Left colon (tissue), 2 donors: ENCODE results near the gene TLK1. TPM values are rescaled to one million over a fixed set of nuclear protein-coding genes. Genes with fewer than 3 reads are reported as not detected.

ENCODE experiments used
- ATAC-seq: fragments of 200-7000 bp; cut with Tn5 transposase; one replicate; pipeline ENCODE4 v1.9.1; 2020; ENCODE audit warnings: mild to moderate bottlenecking, moderate library complexity
- DNase-seq, 2 donors: peaks; one replicate each; pipeline ENCODE4 v3.0.0-alpha.2; 2020
- intact Hi-C, 2 donors: fragments of 100-400 bp; cut with DNase I in 1 of 2; cut with micrococcal nuclease in 1 of 2; formaldehyde crosslinking; loops; one replicate each; pipeline versions ENCODE4 v1.11.2 to v1.14.0; 2022; cut with DNase I, micrococcal nuclease
- total RNA-seq, 2 donors: library from RNA; stranded (reverse); fragmentation: NEBNext Ultra II Directional; extraction: Animal tissue kit (Norgen Biotek cat#: 25700); gene quantifications; one replicate each; pipeline ENCODE4 v1.2.1, GENCODE V29; 2021
- donor health status: DM: no; HTN: no; CAD: no.
- donor health status: DM: yes; HTN: yes; CAD: no.

Gene TLK1
- total RNA-seq, 2 donors from 2014 or later, result 93.9 to 101 TPM

DNA sequence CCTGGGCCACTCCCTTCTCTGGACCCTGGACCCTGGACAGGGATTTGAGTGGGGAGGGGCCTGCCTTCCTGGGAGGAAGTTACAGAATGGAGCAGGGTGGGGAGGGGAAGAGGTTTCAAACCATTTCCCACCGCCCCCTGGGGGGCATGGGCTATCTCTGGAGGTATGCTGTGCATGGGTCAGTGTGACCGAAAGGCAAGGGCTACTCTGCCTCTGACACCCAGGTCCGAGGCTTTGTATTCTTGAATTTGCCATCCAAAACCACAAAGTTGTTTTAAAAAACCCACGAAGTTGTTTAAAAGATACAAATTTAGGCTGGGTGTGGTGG lies 184.8 kb downstream of the TLK1 start:
- ATAC-seq, result no peak
- no peak for DNase-seq
- intact Hi-C loops, result no loop called here

DNA sequence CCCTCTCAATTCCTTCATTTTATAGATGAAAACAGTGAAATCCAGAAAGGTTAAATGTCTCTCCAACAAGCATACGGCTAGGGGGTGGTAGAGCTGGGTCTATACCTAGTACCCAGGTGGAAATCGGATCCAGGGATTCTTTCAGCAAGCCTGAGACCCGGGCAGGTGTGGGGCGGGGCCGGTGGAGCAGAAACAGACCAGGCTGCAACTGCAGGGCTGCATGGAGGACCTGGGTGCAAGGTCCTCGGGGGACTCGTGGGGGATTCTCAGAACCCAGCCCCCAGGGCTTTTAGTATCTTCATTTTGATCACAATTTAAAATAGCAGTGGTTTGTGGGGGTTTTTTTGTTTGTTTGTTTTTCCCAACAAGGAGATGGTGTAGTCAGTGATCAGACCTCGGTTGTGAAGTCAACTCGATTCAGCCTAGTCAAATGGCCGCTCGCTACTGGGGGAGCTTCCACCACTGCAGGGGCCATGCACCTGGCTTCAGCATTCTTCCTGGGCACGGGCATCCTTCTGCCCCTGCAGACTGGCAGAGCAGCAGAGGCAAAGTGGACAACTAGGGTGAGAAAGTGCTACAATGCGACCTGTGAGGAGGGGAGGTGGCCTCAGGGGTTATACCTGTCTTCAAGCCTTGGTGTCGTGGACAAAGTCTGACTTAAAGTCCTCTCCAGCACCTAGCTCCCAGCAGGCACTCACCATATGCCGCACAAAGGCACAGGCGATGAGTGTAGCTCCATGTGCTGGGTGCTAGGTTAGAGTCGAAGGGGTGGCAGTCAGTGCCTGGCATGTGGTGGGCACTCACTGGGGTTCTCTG lies 185.4 kb downstream of the TLK1 start:
- ATAC-seq, result no peak
- intact Hi-C loops, result no loop called here
- DNase-seq, result no peak

DNA sequence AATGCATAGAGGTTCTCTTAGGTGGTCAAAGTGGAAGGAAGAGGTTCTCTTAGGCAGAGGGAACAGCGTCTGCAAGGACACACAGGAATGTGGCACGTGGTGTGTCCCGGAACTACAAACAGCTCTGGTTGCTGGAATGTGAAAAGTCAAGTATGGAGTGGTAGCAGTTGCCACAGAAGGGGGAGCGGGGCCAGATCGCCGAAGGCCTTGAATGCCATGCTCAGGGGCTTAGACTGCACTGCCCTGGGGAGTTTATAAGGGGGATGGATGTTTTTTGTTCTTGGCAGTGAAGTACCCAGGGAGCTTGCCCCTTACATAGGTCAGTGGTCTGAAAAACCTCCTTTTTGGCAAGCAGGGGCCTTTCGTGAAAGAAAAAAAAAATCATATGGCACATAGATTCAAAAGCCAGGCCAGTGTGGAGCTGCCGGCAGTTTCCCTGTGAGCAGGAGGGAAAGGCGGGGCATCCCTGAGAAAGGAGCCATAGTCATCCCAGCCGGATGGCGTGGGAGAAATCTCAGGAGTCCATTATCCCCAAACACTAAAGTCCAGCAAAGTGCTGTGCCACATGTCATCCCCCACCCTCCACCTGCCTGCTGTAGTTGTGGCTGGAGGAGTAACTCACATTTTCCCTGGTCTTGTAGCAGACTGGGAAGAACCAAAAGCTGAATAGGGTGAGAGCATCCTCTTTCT lies 186.2 kb downstream of the TLK1 start:
- peak; percentile 38 for ATAC-seq
- DNase-seq, result no peak
- intact Hi-C loops, result loop anchor here in 1 of 2 donors (5.0 kb wide), 2 partner anchors 173 to 443 kb away; no protein-coding TSS in a partner anchor

DNA sequence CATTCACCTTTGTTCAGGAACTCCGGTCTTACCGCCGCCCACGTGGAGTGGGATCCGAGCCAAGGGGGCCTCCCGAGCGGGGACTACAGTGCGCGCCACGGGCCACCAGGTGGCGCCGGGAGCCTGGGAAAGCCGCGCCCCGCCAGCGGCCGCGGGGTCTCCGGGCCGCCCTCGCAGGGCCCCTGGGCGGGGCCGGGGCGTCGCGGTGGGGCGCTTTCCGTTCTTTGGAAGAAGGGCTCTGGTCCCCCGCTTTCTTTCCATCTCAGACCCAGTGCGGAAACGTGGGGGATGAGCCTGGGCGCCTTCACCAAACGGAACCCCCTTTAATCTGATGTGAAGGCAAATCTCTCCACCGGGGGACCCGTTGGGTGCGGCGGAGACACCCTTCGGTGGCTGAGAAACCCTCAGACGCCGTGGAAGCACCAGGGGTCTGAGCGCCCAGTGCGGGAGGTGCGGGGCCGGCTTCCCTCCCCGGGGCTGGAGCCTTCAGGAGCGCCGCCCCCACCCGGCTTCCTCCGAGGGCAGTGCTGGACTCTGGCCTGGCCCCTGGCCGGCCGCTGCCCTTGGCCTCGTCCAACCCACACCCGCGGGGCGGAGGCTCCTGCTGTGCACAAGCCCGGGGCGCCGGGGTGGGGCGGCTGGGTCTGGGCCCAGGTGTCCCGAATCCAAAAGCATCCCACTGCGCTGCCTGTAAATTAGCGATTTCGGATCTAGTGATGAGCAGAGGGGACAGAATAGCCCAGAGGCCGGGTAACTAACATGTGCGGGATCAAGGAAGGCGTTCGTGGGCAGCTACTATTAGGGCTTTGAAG lies 187.0 kb downstream of the TLK1 start:
- intact Hi-C loops, result loop anchor here in 1 of 2 donors (5.0 kb wide), 2 partner anchors 174 to 444 kb away; no protein-coding TSS in a partner anchor
- ATAC-seq (peak; percentile 89), DNase-seq (peak; percentile 84 to 93)

DNA sequence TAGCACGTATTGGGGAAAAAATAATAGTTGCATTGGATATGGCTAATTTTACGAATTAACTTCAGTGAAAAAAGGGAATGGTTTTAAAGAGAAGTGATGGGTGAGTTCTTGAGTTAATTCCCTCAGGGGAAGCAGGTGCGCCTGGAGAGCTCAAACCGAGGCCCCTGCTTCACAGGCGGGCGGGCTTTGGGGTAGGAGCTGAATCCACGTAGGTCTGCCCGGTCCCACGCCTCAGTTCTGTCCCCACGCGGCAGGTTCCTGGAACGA lies 187.5 kb downstream of the TLK1 start:
- intact Hi-C loops, result loop anchor here in 1 of 2 donors (5.0 kb wide), 2 partner anchors 174 to 444 kb away; no protein-coding TSS in a partner anchor
- ATAC-seq, result no peak
- no peak for DNase-seq

DNA sequence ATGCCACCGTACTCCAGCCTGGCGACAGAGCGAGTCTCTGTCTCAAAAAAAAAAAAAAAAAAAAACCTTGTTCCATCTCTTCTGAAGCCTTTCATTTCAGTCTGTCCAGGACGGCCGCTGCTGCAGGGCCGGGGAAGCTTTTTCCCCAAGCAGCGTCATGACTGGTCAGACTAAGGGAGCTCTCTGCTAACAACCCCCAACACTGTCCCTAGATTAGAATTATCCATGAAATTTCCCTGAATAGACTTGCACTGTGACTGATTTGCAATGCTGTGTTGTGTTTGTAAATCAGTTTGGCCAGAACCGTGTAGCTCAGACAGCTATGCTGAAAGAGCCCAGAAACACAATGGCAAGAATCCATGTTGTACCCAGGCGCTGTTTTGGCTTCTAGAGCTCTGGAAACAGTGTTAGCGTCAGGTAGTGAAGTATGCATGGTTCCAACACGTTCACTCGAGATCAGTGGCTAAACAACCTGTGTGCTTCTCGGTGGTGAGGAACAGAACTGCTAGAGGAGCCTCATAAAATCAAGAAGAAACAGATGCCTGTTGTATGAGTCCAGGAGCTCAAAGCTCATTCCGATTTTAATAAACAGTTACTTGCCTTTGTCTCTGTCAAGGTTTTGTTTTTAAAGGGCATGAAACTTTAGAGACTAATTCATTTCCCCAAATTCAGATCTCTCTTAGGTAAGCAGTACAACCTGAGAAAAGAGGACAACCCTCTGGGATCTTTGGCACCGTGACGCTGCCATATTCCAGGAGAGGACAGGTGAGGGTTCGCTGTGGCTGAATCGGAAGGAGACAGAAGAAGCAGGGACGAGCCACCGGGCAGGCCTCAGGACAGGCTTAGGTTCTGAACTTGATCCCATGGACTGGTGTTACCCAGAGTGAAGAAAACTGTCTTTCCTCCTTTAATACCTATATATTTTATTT lies 188.1 kb downstream of the TLK1 start:
- ATAC-seq, result peak; percentile 14
- intact Hi-C loops, result loop anchor here in 1 of 2 donors (5.0 kb wide), 2 partner anchors 175 to 445 kb away; no protein-coding TSS in a partner anchor
- DNase-seq, result no peak

DNA sequence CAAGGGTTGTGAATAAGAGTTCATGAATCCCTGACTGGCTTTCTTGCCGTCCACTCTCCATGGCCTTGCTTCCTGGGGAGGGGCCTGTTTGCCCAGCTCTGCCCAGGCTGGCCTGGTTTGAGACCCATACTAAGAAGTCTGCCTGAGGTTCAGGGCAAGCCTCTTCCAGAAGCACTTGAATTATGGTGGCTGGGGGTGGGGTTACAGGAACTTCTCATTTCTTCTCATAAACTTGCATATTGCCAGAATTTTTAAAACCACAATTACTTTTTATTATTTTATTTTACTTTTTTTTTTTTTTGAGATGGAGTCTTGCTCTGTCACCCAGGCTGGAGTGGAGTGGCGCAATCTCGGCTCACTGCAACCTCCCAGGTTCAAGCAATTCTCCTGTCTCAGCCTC lies 189.6 kb downstream of the TLK1 start:
- intact Hi-C loops, result loop anchor here in 1 of 2 donors (5.0 kb wide), 2 partner anchors 176 to 446 kb away; no protein-coding TSS in a partner anchor
- no peak for DNase-seq

DNA sequence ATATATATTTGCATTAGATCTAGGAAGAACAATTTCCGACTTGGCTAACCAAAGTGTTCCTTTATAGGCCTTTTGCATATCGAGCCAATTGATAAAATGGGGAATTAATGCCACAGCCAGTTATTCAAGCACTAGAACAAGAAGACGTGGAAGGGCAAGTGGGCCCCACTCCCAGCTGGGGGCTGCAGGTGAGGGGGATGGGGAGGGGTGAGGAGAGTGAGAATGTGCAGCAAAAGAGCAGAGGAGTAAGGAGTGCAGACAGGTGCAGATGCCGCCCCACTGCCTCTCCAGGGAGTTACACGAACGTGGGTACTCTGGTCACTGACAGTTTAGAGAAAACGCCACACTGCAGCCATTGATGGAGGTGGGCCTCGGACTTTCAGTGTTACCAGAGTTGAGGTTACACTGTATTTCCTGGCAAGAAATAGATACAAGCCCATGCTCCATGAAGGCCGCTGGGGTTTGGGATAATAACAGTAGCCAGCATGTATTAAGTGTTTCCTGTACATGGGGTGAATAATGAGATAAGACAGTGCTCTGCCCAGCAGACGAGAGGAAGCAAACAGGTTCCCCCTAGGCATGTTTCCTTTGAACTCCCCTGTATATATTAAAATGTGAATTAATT lies 190.7 kb downstream of the TLK1 start:
- no peak for ATAC-seq
- intact Hi-C loops, result loop anchor here in 1 of 2 donors (5.0 kb wide), 2 partner anchors 177 to 447 kb away; no protein-coding TSS in a partner anchor
- DNase-seq, result no peak

More for the DNA sequence above, 189.6 kb downstream of the TLK1 start:
- no peak for ATAC-seq

DNA sequence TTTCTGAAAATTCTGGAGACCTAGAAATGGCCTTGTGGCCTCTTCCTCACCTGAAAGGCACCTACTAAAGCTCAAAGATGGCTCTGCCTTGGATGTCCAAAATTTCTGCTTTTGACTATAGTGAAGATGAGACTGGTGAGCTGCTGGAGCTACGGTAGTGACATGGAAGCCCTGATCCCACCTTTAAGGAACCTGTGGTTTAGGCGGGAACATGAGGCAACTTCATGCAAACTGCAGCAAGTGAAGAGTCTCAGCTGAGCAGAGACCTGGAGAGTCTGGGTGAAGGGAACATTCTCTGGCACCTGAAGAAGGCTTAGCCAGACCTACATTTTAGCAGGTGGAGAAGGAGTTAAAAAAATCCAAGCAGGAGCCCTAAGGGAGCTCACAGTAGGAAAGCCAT lies 191.7 kb downstream of the TLK1 start:
- intact Hi-C loops, result no loop called here
- DNase-seq (no peak), ATAC-seq (no peak)

DNA sequence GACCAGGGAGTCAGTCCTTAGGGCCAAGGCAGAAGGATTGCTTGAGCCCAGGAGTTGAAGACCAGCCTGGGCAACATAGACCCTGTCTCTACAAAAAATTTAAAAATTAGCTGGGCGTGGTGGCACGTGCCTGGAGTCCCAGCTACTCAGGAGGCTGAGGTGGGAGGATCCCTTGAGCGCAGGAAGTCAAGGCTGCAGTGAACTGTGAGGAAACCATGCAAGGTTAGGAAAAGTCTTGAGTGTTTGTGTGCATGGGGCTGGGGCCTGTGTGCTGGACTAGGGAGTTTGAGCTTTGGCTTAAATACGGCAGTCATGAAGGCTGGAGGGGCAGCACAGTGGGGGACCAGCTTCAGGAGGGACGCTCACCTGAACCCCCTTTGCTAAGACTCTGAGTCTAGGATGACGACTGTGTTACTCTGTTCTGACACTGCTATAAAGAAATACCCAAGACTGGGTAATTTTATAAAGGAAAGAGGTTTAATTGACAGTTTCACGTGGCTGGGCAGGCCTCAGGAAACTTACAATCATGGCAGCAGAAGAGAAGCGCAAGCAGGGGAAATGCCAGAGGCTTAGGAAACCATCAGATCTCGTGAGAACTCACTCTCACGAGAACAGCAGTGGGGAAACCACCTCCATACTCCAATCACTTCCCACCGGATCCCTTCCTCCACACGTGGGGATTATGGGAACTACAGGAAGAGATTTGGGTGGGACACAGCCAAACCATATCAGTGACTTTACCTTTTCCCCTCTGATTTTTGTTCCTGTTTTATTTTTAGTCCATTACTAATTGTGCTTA lies 192.3 kb downstream of the TLK1 start:
- intact Hi-C loops, result no loop called here
- DNase-seq (no peak), ATAC-seq (no peak)

DNA sequence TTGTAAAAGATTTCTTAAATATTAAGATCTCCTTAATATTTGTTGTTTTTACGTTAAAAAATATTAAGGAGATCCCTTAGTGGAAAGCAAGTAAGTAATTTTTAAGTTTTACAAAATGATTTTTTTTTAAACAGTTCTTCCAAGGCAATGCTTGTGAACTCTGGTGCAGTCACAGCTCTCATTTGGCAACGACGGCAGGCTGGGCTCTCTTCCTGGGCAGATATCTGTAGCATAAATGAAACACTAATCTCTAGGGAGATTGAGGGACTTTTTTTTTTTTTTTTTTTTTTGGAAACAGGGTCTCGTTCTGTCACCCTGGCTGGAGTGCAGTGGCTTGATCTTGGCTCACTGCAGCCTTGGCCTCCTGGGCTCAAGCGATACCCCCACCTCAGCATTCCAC lies 193.1 kb downstream of the TLK1 start:
- no peak for ATAC-seq
- intact Hi-C loops, result no loop called here
- DNase-seq, result no peak

DNA sequence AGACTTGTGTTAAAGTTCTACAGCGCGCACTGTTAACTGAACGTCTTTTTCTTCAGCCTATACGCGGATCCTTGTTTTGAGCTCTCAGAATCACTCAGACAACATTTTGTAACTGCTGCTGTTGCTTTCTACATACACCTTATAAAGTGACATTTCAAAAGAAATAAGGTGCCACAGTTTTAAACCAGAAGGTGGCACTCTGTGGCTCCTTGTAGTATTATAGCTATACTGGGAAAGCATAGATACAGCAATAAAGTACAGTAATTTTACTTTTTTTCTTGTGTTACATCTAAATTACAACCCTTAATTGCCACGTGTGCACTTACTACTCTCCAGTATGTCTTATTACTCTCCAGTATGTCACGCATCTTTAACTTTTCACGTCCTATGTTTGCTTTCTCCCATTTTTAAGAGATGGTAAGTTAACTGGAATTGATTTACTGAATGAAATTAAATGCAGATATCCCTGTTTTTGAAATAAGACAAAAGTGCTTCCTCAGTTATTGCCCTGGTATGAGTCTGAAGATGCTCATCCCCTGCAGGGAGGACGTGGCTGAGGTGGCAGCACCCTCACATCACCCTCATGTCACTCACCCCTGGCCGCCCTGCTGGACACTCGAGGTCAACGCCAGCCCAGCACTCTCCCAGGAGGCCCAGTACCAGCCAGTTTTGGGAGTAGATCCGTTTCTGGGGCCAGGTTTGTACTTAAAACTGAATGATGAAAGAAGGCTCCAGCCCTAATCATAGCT lies 193.9 kb downstream of the TLK1 start:
- ATAC-seq, result peak; percentile 34
- intact Hi-C loops, result no loop called here

DNA sequence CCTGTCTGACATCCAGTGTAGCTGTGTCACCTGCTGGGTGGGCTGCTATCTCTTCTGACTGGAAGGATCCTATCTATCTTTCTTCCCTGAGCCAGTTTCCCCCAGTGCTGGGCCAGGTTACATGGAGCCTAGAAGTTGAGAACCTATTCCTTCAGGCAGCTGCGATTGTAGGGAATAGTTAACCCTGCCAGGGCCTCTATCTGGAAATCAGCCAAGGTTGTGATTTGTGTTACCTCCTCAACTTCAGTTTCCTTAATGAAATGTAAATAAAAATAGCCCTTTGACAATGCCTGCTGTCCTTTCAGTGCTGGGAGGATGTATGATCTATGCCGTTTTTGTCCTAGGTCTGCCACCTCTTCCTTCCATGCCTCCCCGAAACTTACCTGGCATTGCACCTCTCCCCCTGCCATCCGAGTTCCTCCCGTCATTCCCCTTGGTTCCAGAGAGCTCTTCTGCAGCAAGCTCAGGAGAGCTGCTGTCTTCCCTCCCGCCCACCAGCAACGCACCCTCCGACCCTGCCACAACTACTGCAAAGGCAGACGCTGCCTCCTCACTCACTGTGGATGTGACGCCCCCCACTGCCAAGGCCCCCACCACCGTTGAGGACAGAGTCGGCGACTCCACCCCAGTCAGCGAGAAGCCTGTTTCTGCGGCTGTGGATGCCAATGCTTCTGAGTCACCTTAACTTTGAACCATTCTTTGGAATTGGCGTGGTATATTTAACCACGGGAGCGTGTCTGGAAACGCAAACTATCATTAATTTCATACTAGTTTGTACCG lies 195.1 kb downstream of the TLK1 start:
- intact Hi-C loops, result no loop called here
- DNase-seq (no peak), ATAC-seq (no peak)

More for the DNA sequence above, 193.9 kb downstream of the TLK1 start:
- no peak for DNase-seq

DNA sequence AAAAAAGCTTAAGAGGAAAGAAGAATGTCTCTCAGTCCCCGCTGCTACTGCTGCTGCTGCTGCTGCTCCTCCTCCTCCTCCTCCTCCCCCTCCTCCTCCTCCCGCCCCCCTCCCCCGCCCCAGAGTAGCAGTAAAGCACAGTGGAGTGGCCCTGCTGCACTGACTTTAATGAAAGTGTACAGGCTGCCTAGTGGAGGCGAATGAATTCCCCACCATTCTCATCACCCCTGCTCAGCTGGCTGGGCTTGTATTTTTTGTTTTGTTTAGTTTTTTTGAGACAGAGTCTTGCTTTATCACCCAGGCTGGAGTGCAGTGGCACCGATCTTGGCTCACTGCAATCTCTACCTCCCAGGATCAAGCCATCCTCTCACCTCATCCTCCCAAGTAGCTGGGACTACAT lies 197.3 kb downstream of the TLK1 start:
- ATAC-seq, result no peak

DNA sequence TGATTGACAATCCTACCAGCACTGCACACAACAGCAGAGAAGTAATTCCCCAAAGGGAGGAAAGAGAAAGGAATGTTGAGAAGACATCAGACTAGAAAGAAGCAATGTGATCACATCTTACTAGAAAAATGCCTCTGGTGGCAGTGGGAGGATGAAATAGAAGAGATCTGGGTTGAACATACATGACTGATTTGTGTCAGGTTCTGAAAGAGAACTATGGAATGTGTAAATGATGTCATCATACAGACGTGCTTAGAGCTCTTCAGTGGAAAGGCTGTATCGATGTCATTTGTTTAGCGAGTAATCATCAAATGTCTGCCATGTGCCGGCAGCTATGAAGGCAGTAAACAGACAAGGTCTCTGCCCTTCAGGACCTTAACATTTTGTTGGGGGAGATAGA lies 206.8 kb downstream of the TLK1 start:
- ATAC-seq, result no peak
- intact Hi-C loops, result no loop called here
- DNase-seq, result no peak

More for the DNA sequence above, 197.3 kb downstream of the TLK1 start:
- DNase-seq, result no peak
- intact Hi-C loops, result no loop called here
